ENCODE measurements around the gene NOC2L.

- TF ChIP-seq CTCF (IDR thresholded peaks at IDR 0.05; ENCODE audit: extremely low read depth in 1 of 2, insufficient read depth in 1 of 2, low read depth in 1 of 2, low read length in 2 of 2) (no peak), FOS (IDR thresholded peaks at IDR 0.05; ENCODE audit: borderline replicate concordance, insufficient read depth, low read length) (no peak), EZH2 (IDR thresholded peaks at IDR 0.05; ENCODE audit: borderline replicate concordance, low read depth, low read length, severe bottlenecking) (no peak), JUN (IDR thresholded peaks at IDR 0.05; ENCODE audit: borderline replicate concordance, insufficient read depth, insufficient read length, low read depth) (no peak)
Observed at GRCh38 chr1:903305-903704, 55.8 kb downstream of the NOC2L start.

Data from endothelial cell of umbilical vein (primary cell).